Stimulated activated naive CD4-positive, alpha-beta T cell (primary cell): ENCODE results near the gene SRGAP1.

Experiments used
- DNase-seq, 6 experiments: peaks; one replicate each; lab custom pipeline; 2025; lab: John Stamatoyannopoulos, UW

SRGAP1 gene

GRCh38 chr12:64205542-64205941, 361.0 kb downstream of the SRGAP1 start:
- DNase-seq, result no peak

GRCh38 chr12:64207453-64207852, 363.0 kb downstream of the SRGAP1 start:
- no peak for DNase-seq
